Uterus (tissue), 4 donors: Measurements from ENCODE around the gene PLIN5. TPM values are rescaled to one million over a fixed set of nuclear protein-coding genes. Genes with fewer than 3 reads are reported as not detected.

Experiments used
- DNase-seq, 2 donors: peaks; one replicate each; pipeline ENCODE4 v3.0.0-alpha.2; 2019 to 2020
- H3K27ac ChIP-seq, 2 donors: fragments of 200-600 bp; sonication (generic); 1 replicate in 1 of 2; 2 replicates in 1 of 2; pipeline ENCODE4 v1.5.1; 2016 to 2018
- H3K27me3 ChIP-seq, 2 donors: fragments of 200-600 bp; sonication (generic); one replicate each; pipeline ENCODE4 v1.5.1; 2018 to 2019; ENCODE audit warnings: control low read depth in 1 of 2
- H3K36me3 ChIP-seq, 2 donors: fragments of 200-600 bp; sonication (generic); one replicate each; pipeline ENCODE4 v1.5.1; 2019; ENCODE audit warnings: control low read depth in 1 of 2
- H3K4me1 ChIP-seq, 2 donors: fragments of 200-600 bp; sonication (generic); one replicate each; pipeline ENCODE4 v1.5.1; 2018 to 2019; ENCODE audit warnings: control low read depth in 1 of 2
- H3K4me3 ChIP-seq, 2 donors: fragments of 200-600 bp; sonication (generic); 1 replicate in 1 of 2; 2 replicates in 1 of 2; pipeline ENCODE4 v1.5.1; 2018 to 2019; ENCODE audit warnings: mild to moderate bottlenecking in 1 of 2
- H3K9me3 ChIP-seq, 2 donors: fragments of 200-600 bp; sonication (generic); one replicate each; pipeline ENCODE4 v1.5.1; 2019; ENCODE audit warnings: control low read depth in 1 of 2
- CTCF ChIP-seq, 4 experiments: fragments of 200-600 bp in 2 of 4; fragments of 450-650 bp in 2 of 4; sonication (generic) in 2 of 4; IDR thresholded peaks; one replicate each; pipeline ENCODE4 v1.5.1; 2016 to 2019; ENCODE audit warnings: antibody characterized with exemption in 4 of 4, mild to moderate bottlenecking in 2 of 4, moderate library complexity in 1 of 4
- POLR2A ChIP-seq, 2 donors: fragments of 450-650 bp; IDR thresholded peaks; one replicate each; pipeline ENCODE4 v1.6.1; 2016; ENCODE audit warnings: antibody characterized with exemption in 2 of 2, mild to moderate bottlenecking in 1 of 2, moderate library complexity in 1 of 2
- intact Hi-C: fragments of 100-400 bp; cut with DNase I; formaldehyde crosslinking; loops from one replicate; pipeline ENCODE4 v1.15.1; 2023; ENCODE audit warnings: low total_unique reads
- total RNA-seq, 4 donors: library from RNA; depleted of rRNA in 3 of 4; stranded (reverse); fragments of >200 nt in 3 of 4; gene quantifications; one replicate each; pipeline versions ENCODE4 v1.1.0 to v1.2.4, GENCODE V29; 2014 to 2023
- donor health status: DM: yes; HTN: yes; CAD: no.

The PLIN5 gene
- total RNA-seq, 4 donors from 2014 or later = 1.5 to 11.1 (median 3.0) TPM

GRCh38 chr19:4553775-4554174 lies 18.8 kb upstream of the PLIN5 start:
- TF ChIP-seq CTCF (IDR thresholded peaks at IDR 0.05) (no peak), POLR2A (IDR thresholded peaks at IDR 0.05) (no peak)
- no peak for DNase-seq
- Histone ChIP-seq H3K4me3 (no peak overlapping the region), H3K27ac (no peak overlapping the region), H3K4me1 (no peaks in the 10 kb centered on the region), H3K36me3 (no peaks in the 10 kb centered on the region), H3K9me3 (no peaks in the 10 kb centered on the region), H3K27me3 (no peaks in the 10 kb centered on the region)
- intact Hi-C loops = no loop called here

- Histone ChIP-seq H3K4me1 (no peaks in the 10 kb centered on the region), H3K36me3 (no peaks in the 10 kb centered on the region), H3K9me3 (no peaks in the 10 kb centered on the region), H3K27me3 (no peaks in the 10 kb centered on the region), H3K27ac (no peak overlapping the region), H3K4me3 (no peak overlapping the region)
- intact Hi-C loops = no loop called here
- TF ChIP-seq CTCF (IDR thresholded peaks at IDR 0.05) = no peak
- TF ChIP-seq POLR2A (IDR thresholded peaks at IDR 0.05) = no peak
- no peak for DNase-seq
Measured at GRCh38 chr19:4553092-4553695, 18.2 kb upstream of the PLIN5 start.

- H3K27me3 ChIP-seq = no peaks in the 10 kb centered on the region
- no peak overlapping the region for H3K27ac ChIP-seq
- H3K36me3 ChIP-seq = no peaks in the 10 kb centered on the region
- intact Hi-C loops = no loop called here
- TF ChIP-seq POLR2A (IDR thresholded peaks at IDR 0.05) = no peak
- TF ChIP-seq CTCF (IDR thresholded peaks at IDR 0.05) = no peak
- DNase-seq = no peak
- no peaks in the 10 kb centered on the region for H3K9me3 ChIP-seq
- H3K4me3 ChIP-seq = no peak overlapping the region
- H3K4me1 ChIP-seq = no peaks in the 10 kb centered on the region
Measured at GRCh38 chr19:4552525-4552819, 17.4 kb upstream of the PLIN5 start.

- Histone ChIP-seq H3K4me1 (no peaks in the 10 kb centered on the region), H3K27me3 (no peaks in the 10 kb centered on the region), H3K9me3 (no peaks in the 10 kb centered on the region), H3K27ac (no peak overlapping the region), H3K4me3 (no peak overlapping the region), H3K36me3 (no peaks in the 10 kb centered on the region)
- no peak for TF ChIP-seq POLR2A (IDR thresholded peaks at IDR 0.05)
- no peak for TF ChIP-seq CTCF (IDR thresholded peaks at IDR 0.05)
- no peak for DNase-seq
- intact Hi-C loops = no loop called here
Measured at GRCh38 chr19:4550479-4551050, 15.5 kb upstream of the PLIN5 start.

GRCh38 chr19:4550018-4550417 lies 15.0 kb upstream of the PLIN5 start:
- no peak for DNase-seq
- Histone ChIP-seq H3K4me3 (no peak overlapping the region), H3K9me3 (no peaks in the 10 kb centered on the region), H3K27me3 (no peaks in the 10 kb centered on the region), H3K27ac (no peak overlapping the region), H3K4me1 (no peaks in the 10 kb centered on the region), H3K36me3 (no peaks in the 10 kb centered on the region)
- intact Hi-C loops = no loop called here
- TF ChIP-seq CTCF (IDR thresholded peaks at IDR 0.05) (no peak), POLR2A (IDR thresholded peaks at IDR 0.05) (no peak)
